Naive B cell (primary cell): ENCODE measurements around the gene ERBIN. TPM values are rescaled to one million over a fixed set of nuclear protein-coding genes. Genes with fewer than 3 reads are reported as not detected.
A peak's percentile ranks its signal among the peaks of the same experiment; 100 is the strongest.
"Not testable (repeated sequence)": the region's sequence is repeated elsewhere in the genome, so short reads cannot be mapped to it uniquely, and the experiment has no call there.

Source experiments
- ATAC-seq, 2 donors: fragments of 150-1000 bp; cut with Tn5 transposase; 2 replicates each; pipeline ENCODE4 v1.10.0; 2021; ENCODE audit warnings: low read depth in 2 of 2, mild to moderate bottlenecking in 2 of 2, moderate library complexity in 2 of 2
- DNase-seq: peaks from one replicate; pipeline ENCODE4 v3.0.0; 2022
- H3K27ac Mint-ChIP-seq, 6 donors: one replicate each; pipeline ENCODE4 v1.8.0; 2020 to 2022; ENCODE audit warnings: mild to moderate bottlenecking in 6 of 6, mixed read lengths in 6 of 6, moderate library complexity in 5 of 6, inconsistent platforms in 2 of 6
- H3K27me3 Mint-ChIP-seq, 3 donors: one replicate each; pipeline ENCODE4 v1.8.0; 2021 to 2022; ENCODE audit warnings: mixed read lengths in 3 of 3, mild to moderate bottlenecking in 1 of 3
- H3K36me3 Mint-ChIP-seq, 2 donors: one replicate each; pipeline ENCODE4 v1.8.0; 2020 to 2022; ENCODE audit warnings: mixed read lengths in 2 of 2, inconsistent platforms in 1 of 2, mild to moderate bottlenecking in 1 of 2
- H3K4me1 Mint-ChIP-seq, 3 donors: one replicate each; pipeline ENCODE4 v1.8.0; 2020 to 2022; ENCODE audit warnings: mixed read lengths in 3 of 3, inconsistent platforms in 1 of 3, mild to moderate bottlenecking in 1 of 3, moderate library complexity in 1 of 3
- H3K4me3 Mint-ChIP-seq, 8 donors: one replicate each; pipeline ENCODE4 v1.8.0; 2020 to 2022; ENCODE audit warnings: mild to moderate bottlenecking in 8 of 8, mixed read lengths in 8 of 8, moderate library complexity in 8 of 8, inconsistent platforms in 2 of 8
- H3K9me3 Mint-ChIP-seq, 7 donors: one replicate each; pipeline ENCODE4 v1.8.0; 2020 to 2022; ENCODE audit warnings: mixed read lengths in 7 of 7, mild to moderate bottlenecking in 5 of 7, inconsistent platforms in 2 of 7, moderate library complexity in 1 of 7
- polyA plus RNA-seq, 6 donors: library from polyadenylated mRNA; unstranded; fragments of 300-500 nt; fragmentation: Illumina TruSeq; gene quantifications; one replicate each; pipeline ENCODE4 v1.2.3, GENCODE V29; 2021; ENCODE audit warnings: low read depth in 6 of 6

ERBIN gene
- polyA plus RNA-seq, 6 donors from 2014 or later = 18.4 to 57.6 (median 41.4) TPM

- Mint-ChIP-seq H3K9me3 (no peaks in the 10 kb centered on the region), H3K4me1 (peaks cover 35 to 68% (median 48%) of the 10 kb centered on the region in 3 donors), H3K4me3 (no peak overlapping the region), H3K27ac (peak overlapping the region in 1 of 6 donors; percentile 56), H3K27me3 (no peaks in the 10 kb centered on the region), H3K36me3 (no peaks in the 10 kb centered on the region)
- ATAC-seq = no peak
- DNase-seq = no peak
Observed at GRCh38 chr5:65951330-65951729, 25.0 kb downstream of the ERBIN start.

- Mint-ChIP-seq H3K36me3 (no peaks in the 10 kb centered on the region), H3K4me3 (no peak overlapping the region), H3K9me3 (peaks cover 0 to 1% (median 0%) of the 10 kb centered on the region in 7 donors), H3K27ac (no peak overlapping the region), H3K27me3 (no peaks in the 10 kb centered on the region), H3K4me1 (peaks cover 38 to 61% (median 42%) of the 10 kb centered on the region in 3 donors)
- no peak for ATAC-seq
- DNase-seq = no peak
Observed at GRCh38 chr5:65952259-65952658, 25.9 kb downstream of the ERBIN start.

- H3K27ac Mint-ChIP-seq = peak overlapping the region in 2 of 6 donors; percentile 25 to 75
- H3K9me3 Mint-ChIP-seq = peaks cover 0 to 2% (median 0%) of the 10 kb centered on the region in 7 donors
- H3K4me3 Mint-ChIP-seq = no peak overlapping the region
- no peaks in the 10 kb centered on the region for H3K27me3 Mint-ChIP-seq
- peaks cover 38 to 57% (median 41%) of the 10 kb centered on the region in 3 donors for H3K4me1 Mint-ChIP-seq
- ATAC-seq (no peak), DNase-seq (no peak)
- no peaks in the 10 kb centered on the region for H3K36me3 Mint-ChIP-seq
Observed at GRCh38 chr5:65954200-65954599, 27.8 kb downstream of the ERBIN start.

- Mint-ChIP-seq H3K27me3 (no peaks in the 10 kb centered on the region), H3K4me3 (no peak overlapping the region), H3K27ac (peak overlapping the region in 2 of 6 donors; percentile 12 to 18), H3K9me3 (peaks cover 0 to 2% (median 0%) of the 10 kb centered on the region in 7 donors), H3K36me3 (no peaks in the 10 kb centered on the region), H3K4me1 (peaks cover 35 to 56% (median 41%) of the 10 kb centered on the region in 3 donors)
- ATAC-seq (no peak), DNase-seq (no peak)
Observed at GRCh38 chr5:65955746-65956145, 29.4 kb downstream of the ERBIN start.

- peaks cover 38 to 63% (median 49%) of the 10 kb centered on the region in 3 donors for H3K4me1 Mint-ChIP-seq
- not testable (repeated sequence) for H3K27ac Mint-ChIP-seq
Observed at GRCh38 chr5:65957703-65958102, 31.3 kb downstream of the ERBIN start.

GRCh38 chr5:65961633-65962032 is 35.3 kb downstream of the ERBIN start:
- ATAC-seq = no peak
- Mint-ChIP-seq H3K27me3 (no peaks in the 10 kb centered on the region), H3K9me3 (peaks cover 0 to 2% (median 0%) of the 10 kb centered on the region in 7 donors), H3K4me3 (no peak overlapping the region), H3K4me1 (peaks cover 32 to 63% (median 44%) of the 10 kb centered on the region in 3 donors), H3K36me3 (peaks cover 5 to 7% of the 10 kb centered on the region in 2 donors), H3K27ac (peak overlapping the region in 3 of 6 donors; percentile 22 to 72 (median 27))
- DNase-seq = no peak

More at GRCh38 chr5:65957703-65958102, 31.3 kb downstream of the ERBIN start:
- DNase-seq, H3K9me3 Mint-ChIP-seq, H3K36me3 Mint-ChIP-seq, H3K4me3 Mint-ChIP-seq, H3K27me3 Mint-ChIP-seq, ATAC-seq: not testable (repeated sequence)

GRCh38 chr5:65967288-65968066 is 41.1 kb downstream of the ERBIN start:
- Mint-ChIP-seq H3K9me3 (peaks cover 0 to 3% (median 0%) of the 10 kb centered on the region in 7 donors), H3K27ac (peak overlapping the region in 2 of 6 donors; percentile 11 to 16), H3K27me3 (no peaks in the 10 kb centered on the region), H3K4me3 (no peak overlapping the region), H3K4me1 (peaks cover 49 to 74% (median 73%) of the 10 kb centered on the region in 3 donors), H3K36me3 (peaks cover 5 to 7% of the 10 kb centered on the region in 2 donors)
- ATAC-seq (no peak), DNase-seq (no peak)

- Mint-ChIP-seq H3K27ac (peak overlapping the region in 2 of 6 donors; percentile 6 to 68), H3K9me3 (peaks cover 0 to 3% (median 0%) of the 10 kb centered on the region in 7 donors), H3K4me3 (peak overlapping the region in 2 of 8 donors; percentile 11 to 48), H3K4me1 (peaks cover 48 to 76% (median 62%) of the 10 kb centered on the region in 3 donors), H3K27me3 (no peaks in the 10 kb centered on the region), H3K36me3 (peaks cover 5 to 7% of the 10 kb centered on the region in 2 donors)
- no peak for DNase-seq
- ATAC-seq = no peak
Observed at GRCh38 chr5:65969539-65970393, 43.4 kb downstream of the ERBIN start.

- Mint-ChIP-seq H3K27ac (peak overlapping the region in 5 of 6 donors; percentile 6 to 56 (median 52)), H3K4me3 (peak overlapping the region in 4 of 8 donors; percentile 5 to 36 (median 14)), H3K9me3 (peaks cover 0 to 3% (median 0%) of the 10 kb centered on the region in 7 donors), H3K4me1 (peaks cover 50 to 75% (median 58%) of the 10 kb centered on the region in 3 donors), H3K36me3 (peaks cover 5% of the 10 kb centered on the region in 2 donors), H3K27me3 (no peaks in the 10 kb centered on the region)
- ATAC-seq (no peak), DNase-seq (no peak)
Observed at GRCh38 chr5:65970481-65971367, 44.3 kb downstream of the ERBIN start.

GRCh38 chr5:65971643-65972042 is 45.3 kb downstream of the ERBIN start:
- peak overlapping the region in 2 of 6 donors; percentile 56 to 89 for H3K27ac Mint-ChIP-seq
- peaks cover 6 to 7% of the 10 kb centered on the region in 2 donors for H3K36me3 Mint-ChIP-seq
- no peak for DNase-seq
- no peaks in the 10 kb centered on the region for H3K27me3 Mint-ChIP-seq
- peaks cover 49 to 75% (median 50%) of the 10 kb centered on the region in 3 donors for H3K4me1 Mint-ChIP-seq
- H3K9me3 Mint-ChIP-seq = peaks cover 0 to 3% (median 0%) of the 10 kb centered on the region in 7 donors
- no peak for ATAC-seq
- H3K4me3 Mint-ChIP-seq = no peak overlapping the region

GRCh38 chr5:65972896-65973295 is 46.5 kb downstream of the ERBIN start:
- Mint-ChIP-seq H3K4me1 (peaks cover 45 to 67% (median 47%) of the 10 kb centered on the region in 3 donors), H3K27ac (peak overlapping the region in 3 of 6 donors; percentile 17 to 70 (median 65))
- H3K27me3 Mint-ChIP-seq, H3K36me3 Mint-ChIP-seq, ATAC-seq, H3K9me3 Mint-ChIP-seq, DNase-seq, H3K4me3 Mint-ChIP-seq: not testable (repeated sequence)

- peaks cover 19 to 25% of the 10 kb centered on the region in 2 donors for H3K36me3 Mint-ChIP-seq
- H3K9me3 Mint-ChIP-seq = peaks cover 0 to 2% (median 0%) of the 10 kb centered on the region in 7 donors
- no peak overlapping the region for H3K4me3 Mint-ChIP-seq
- no peaks in the 10 kb centered on the region for H3K27me3 Mint-ChIP-seq
- peak overlapping the region in 1 of 6 donors; percentile 28 for H3K27ac Mint-ChIP-seq
- no peak for ATAC-seq
- H3K4me1 Mint-ChIP-seq = peaks cover 36 to 58% (median 44%) of the 10 kb centered on the region in 3 donors
- no peak for DNase-seq
Observed at GRCh38 chr5:65978251-65978650, 51.9 kb downstream of the ERBIN start.
